Tibial nerve (tissue), 4 donors: ENCODE results near the gene CLCA4.

Experiments used
- EP300 ChIP-seq, 2 donors: sonication (generic); formaldehyde crosslinking; IDR thresholded peaks; one replicate each; pipeline ENCODE4 v1.6.1; 2017; ENCODE audit warnings: antibody characterized with exemption in 2 of 2, mild to moderate bottlenecking in 1 of 2
- POLR2A ChIP-seq, 2 donors: fragments of 450-650 bp; IDR thresholded peaks; one replicate each; pipeline ENCODE4 v1.6.1; 2017; ENCODE audit warnings: antibody characterized with exemption in 2 of 2, mild to moderate bottlenecking in 2 of 2, moderate library complexity in 2 of 2
- TF ChIP-seq, protein P1 (sequence below), 5 experiments: fragments of 200-600 bp in 3 of 5; fragments of 450-650 bp in 2 of 5; sonication (generic) in 3 of 5; IDR thresholded peaks; one replicate each; pipeline ENCODE4 v1.5.1; 2016 to 2019; ENCODE audit warnings: antibody characterized with exemption in 5 of 5, mild to moderate bottlenecking in 3 of 5, moderate library complexity in 2 of 5

DNA sequence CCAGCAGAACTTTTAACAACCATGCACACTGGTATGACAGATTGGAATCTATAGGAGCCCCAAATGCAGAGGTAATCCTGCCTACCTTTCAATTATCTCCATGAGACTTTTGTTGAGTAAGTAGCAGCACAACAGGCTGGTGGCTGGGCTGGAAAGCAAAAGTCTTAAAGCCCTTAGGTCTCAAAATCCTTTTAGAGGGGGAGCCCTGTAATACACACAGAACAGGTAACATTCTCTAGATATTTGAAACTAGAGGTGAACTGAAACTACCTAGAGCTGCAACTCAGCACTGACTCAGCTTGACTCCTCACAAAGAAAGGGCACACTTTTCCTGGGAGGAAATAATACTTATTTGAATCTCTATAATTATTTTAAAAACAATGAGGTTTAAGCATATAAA, 71.5 kb downstream of the CLCA4 start:
- TF ChIP-seq POLR2A (IDR thresholded peaks at IDR 0.05), result no peak
- no peak for TF ChIP-seq EP300 (IDR thresholded peaks at IDR 0.05)
- TF ChIP-seq, protein P1, sequence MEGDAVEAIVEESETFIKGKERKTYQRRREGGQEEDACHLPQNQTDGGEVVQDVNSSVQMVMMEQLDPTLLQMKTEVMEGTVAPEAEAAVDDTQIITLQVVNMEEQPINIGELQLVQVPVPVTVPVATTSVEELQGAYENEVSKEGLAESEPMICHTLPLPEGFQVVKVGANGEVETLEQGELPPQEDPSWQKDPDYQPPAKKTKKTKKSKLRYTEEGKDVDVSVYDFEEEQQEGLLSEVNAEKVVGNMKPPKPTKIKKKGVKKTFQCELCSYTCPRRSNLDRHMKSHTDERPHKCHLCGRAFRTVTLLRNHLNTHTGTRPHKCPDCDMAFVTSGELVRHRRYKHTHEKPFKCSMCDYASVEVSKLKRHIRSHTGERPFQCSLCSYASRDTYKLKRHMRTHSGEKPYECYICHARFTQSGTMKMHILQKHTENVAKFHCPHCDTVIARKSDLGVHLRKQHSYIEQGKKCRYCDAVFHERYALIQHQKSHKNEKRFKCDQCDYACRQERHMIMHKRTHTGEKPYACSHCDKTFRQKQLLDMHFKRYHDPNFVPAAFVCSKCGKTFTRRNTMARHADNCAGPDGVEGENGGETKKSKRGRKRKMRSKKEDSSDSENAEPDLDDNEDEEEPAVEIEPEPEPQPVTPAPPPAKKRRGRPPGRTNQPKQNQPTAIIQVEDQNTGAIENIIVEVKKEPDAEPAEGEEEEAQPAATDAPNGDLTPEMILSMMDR (IDR thresholded peaks at IDR 0.05), result no peak
